NB4 (cell line): Measurements from ENCODE around the gene CCL16.
"Not testable (repeated sequence)": the region's sequence is repeated elsewhere in the genome, so short reads cannot be mapped to it uniquely, and the experiment has no call there.

ENCODE experiments used
- DNase-seq: peaks from one replicate; pipeline ENCODE4 v3.0.0; 2010; ENCODE audit warnings: low read depth
- H3K4me3 ChIP-seq: one replicate; pipeline ENCODE4 v1.5.1; 2011; ENCODE audit warnings: mild to moderate bottlenecking, low read depth, low read length, moderate library complexity
- MYC ChIP-seq: IDR thresholded peaks from 2 replicates; pipeline ENCODE4 v1.6.1; 2011; ENCODE audit warnings: low read depth, low read length
- POLR2A ChIP-seq: IDR thresholded peaks from 2 replicates; pipeline ENCODE4 v1.6.1; 2011; ENCODE audit warnings: mild to moderate bottlenecking; ENCODE audit not compliant: insufficient read length; ENCODE audit errors: extremely low read depth
- TF ChIP-seq, protein P1 (sequence below): IDR thresholded peaks from one replicate; pipeline ENCODE4 v1.5.1; 2012; ENCODE audit warnings: low read depth, low read length
- TF ChIP-seq, protein P2 (sequence below): IDR thresholded peaks from 2 replicates; pipeline ENCODE4 v1.6.1; 2011; ENCODE audit warnings: low read depth, low read length

The CCL16 gene

DNA sequence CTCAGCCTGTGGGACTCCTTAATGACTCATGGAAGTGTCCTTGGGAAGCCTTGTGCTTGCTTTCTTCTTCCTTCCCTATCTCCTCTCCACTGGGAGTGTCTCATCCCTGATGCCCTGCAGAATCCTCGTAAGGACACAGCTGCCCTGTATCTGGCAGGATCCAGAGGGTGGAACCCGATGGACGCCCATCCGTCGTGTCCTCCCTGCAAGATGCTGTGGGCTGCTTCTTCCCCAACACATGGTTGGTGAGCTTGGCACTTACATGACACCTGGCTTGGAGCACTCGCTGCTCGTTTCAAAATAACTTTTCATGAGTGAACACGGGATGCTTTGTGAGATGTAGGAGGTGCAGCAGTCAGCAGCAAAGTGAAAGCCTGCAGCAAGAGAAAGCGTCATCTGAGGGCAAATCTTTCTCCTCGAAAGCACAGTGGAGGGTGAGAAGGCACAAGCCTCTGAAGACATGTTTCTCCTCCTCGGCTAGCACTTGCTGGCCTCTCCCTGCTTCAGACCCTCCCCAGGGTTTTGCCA is 16.8 kb upstream of the CCL16 start:
- no peak overlapping the region for H3K4me3 ChIP-seq
- no peak for DNase-seq
- TF ChIP-seq, protein P1, sequence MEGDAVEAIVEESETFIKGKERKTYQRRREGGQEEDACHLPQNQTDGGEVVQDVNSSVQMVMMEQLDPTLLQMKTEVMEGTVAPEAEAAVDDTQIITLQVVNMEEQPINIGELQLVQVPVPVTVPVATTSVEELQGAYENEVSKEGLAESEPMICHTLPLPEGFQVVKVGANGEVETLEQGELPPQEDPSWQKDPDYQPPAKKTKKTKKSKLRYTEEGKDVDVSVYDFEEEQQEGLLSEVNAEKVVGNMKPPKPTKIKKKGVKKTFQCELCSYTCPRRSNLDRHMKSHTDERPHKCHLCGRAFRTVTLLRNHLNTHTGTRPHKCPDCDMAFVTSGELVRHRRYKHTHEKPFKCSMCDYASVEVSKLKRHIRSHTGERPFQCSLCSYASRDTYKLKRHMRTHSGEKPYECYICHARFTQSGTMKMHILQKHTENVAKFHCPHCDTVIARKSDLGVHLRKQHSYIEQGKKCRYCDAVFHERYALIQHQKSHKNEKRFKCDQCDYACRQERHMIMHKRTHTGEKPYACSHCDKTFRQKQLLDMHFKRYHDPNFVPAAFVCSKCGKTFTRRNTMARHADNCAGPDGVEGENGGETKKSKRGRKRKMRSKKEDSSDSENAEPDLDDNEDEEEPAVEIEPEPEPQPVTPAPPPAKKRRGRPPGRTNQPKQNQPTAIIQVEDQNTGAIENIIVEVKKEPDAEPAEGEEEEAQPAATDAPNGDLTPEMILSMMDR = no peak
- no peak for TF ChIP-seq MYC
- no peak for TF ChIP-seq POLR2A
- TF ChIP-seq, protein P2, sequence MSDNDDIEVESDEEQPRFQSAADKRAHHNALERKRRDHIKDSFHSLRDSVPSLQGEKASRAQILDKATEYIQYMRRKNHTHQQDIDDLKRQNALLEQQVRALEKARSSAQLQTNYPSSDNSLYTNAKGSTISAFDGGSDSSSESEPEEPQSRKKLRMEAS = no peak

DNA sequence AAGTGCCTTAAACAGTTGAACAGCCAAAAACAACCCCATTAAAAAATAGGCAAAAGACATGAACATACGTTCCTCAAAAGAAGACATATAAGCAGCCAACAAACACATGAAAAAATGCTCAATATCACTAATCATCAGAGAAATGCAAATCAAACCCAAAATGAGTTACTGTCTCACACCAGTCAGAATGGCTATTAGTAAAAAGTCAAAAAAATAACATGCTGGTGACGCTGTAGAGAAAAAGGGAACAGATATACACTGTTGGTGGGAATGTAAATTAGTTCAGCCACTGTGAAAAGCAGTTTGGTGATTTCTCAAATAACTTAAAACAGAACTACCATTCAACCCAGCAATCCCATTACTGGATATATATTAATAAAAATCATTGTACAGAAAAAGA is 14.0 kb upstream of the CCL16 start:
- not testable (repeated sequence) for H3K4me3 ChIP-seq, DNase-seq

DNA sequence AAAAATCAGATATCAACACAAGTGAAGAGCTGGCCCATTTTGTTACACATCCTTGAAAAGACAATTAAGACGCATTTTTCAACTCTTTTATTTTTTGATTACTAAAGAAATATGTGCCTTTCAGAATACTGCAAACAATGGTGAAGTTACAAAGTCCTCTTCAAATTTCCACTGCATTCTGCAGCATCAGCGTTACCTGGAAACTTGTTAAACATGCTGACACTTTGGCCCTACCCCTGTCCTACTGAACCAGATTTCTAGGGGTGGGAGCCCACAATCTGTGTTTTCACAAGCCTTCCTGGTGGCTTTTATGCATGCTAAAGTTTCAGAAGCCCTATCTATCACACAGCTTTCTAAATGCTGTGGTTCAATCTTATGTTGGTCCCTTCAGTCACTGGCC is 9.8 kb upstream of the CCL16 start:
- DNase-seq = no peak
- TF ChIP-seq POLR2A = no peak
- TF ChIP-seq, protein P1 = no peak
- TF ChIP-seq MYC = no peak
- TF ChIP-seq, protein P2 = no peak
- H3K4me3 ChIP-seq = no peak overlapping the region

DNA sequence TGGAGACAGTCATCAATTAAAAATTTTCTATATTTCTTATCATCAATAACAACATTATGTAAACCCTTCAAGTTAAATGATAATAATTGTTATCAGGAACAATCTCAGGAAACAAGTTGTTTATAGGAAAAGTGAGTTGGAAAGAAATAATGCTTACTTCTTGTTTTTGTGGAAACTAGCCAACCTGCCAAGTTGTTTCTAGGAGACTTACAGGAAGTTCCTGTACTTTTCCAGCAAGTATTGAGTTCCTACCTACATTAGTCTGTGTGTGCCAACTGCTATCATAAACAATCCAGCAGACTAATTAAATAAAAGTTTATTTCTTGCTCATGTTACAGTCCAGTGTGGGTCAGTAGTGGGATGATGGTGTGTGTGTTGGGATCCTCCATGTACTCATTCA is 6.9 kb upstream of the CCL16 start:
- no peak overlapping the region for H3K4me3 ChIP-seq
- DNase-seq = no peak
- TF ChIP-seq MYC = no peak
- TF ChIP-seq, protein P1 = no peak
- no peak for TF ChIP-seq POLR2A
- TF ChIP-seq, protein P2 = no peak

DNA sequence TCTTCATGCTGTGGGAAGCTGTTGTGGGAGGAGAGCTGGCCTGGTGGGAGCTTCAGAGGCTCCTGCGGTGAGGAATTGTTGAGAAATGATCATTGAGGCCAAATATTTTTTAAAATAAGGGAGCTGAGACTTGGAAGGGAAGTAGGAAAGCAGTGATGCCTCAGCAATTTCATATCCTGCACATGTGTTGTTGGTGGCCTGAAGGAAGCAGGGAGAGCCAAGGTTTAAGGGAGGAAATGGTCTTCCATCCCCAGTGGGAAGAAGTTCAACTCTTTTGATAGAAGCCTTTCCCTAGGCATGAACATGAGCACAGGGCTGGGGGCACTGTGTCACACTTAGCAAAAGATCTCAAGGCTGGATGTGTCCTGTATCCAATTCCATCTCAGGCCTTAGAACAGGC is 5.3 kb upstream of the CCL16 start, which contains the start of gene CCL14:
TSS of gene CCL14 (minus strand) at position 87 of the 400 bp plus-strand sequence. CDS start at position 7, 80 bp downstream.
- DNase-seq = no peak
- TF ChIP-seq POLR2A (no peak), MYC (no peak)
- TF ChIP-seq, protein P1 = no peak
- TF ChIP-seq, protein P2 = no peak
- no peak within 1 kb of the TSS for H3K4me3 ChIP-seq

DNA sequence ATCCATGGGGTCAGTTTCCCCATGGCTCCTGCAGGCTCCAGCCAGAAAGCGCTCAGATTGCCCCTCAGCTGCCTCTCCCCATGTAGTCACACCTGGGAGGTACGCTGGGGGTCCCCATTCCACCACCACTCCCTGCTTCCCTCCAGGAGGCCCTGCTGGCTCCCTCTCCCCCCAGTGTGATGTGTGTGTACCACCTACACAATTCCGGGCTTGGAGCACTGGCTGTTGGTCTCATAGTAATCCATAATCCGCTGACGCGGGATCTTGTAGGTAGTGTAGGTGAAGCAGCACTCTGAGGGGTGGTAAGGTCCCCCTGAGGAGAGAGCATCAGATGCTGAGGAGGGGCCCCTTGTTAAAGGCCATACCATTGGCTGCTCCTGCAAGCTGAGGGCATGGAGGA is 2.8 kb upstream of the CCL16 start:
- TF ChIP-seq MYC = no peak
- no peak for DNase-seq
- no peak overlapping the region for H3K4me3 ChIP-seq

DNA sequence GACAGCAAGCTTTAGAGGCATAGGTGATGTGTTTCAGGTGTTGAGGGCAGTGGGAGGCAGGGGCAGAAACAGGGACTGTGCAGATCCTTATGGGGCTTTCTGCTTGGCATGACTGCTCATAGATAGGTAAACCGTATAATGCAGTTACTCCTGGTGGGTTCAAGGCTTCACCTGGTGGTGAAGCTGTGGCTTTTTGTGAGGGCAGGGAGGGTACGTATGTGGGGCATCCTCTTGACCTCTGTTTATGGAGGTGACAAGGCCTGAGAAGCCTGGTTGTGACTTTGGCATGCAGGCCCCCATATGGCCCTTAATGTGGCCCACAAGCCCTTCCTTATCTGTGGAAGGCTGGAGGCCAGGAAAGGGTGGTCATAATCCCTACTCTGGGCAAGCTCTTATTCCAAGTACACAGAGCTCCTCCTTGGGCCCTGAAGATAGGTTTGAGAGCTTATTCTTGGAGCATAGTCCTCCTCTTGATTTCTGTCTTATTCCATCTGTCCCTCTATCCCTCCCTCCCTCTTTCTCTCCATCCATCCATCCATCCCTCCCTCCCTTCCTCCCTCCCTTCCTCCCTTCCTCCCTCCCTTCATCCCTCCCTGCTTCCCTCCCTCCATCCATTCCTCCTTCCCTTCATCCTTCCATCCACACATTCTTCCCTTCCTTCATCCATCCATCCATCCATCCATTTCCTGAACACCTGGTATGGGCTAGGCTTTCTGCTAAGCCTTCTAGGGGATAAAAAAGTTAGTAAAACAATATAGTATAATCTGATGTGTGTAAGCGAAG is 1.3 kb upstream of the CCL16 start:
- TF ChIP-seq, protein P1 = no peak
- TF ChIP-seq, protein P2 = no peak
- TF ChIP-seq POLR2A = no peak
- TF ChIP-seq MYC = no peak
- DNase-seq = no peak
- H3K4me3 ChIP-seq = no peak overlapping the region
